WTC11 (cell line): Measurements from ENCODE around the gene STARD13.

Source experiments
- ELF4 ChIP-seq: sonication (generic); formaldehyde crosslinking; IDR thresholded peaks from 2 replicates; pipeline ENCODE4 v1.8.1; 2022; ENCODE audit warnings: low read depth, mild to moderate bottlenecking, moderate library complexity, missing genetic modification reagents
- ETV6 ChIP-seq: sonication (generic); formaldehyde crosslinking; IDR thresholded peaks from 2 replicates; pipeline ENCODE4 v1.8.1; 2022; ENCODE audit warnings: mild to moderate bottlenecking, missing genetic modification reagents
- FOXP1 ChIP-seq: sonication (generic); formaldehyde crosslinking; IDR thresholded peaks from 2 replicates; pipeline ENCODE4 v1.8.0; 2022; ENCODE audit warnings: missing genetic modification reagents, mild to moderate bottlenecking, moderate library complexity, borderline replicate concordance
- JUN ChIP-seq: sonication (generic); formaldehyde crosslinking; IDR thresholded peaks from 2 replicates; pipeline ENCODE4 v1.8.0; 2023; ENCODE audit warnings: mild to moderate bottlenecking, missing genetic modification reagents
- RELA ChIP-seq: sonication (generic); formaldehyde crosslinking; IDR thresholded peaks from 2 replicates; pipeline ENCODE4 v1.8.1; 2022; ENCODE audit warnings: missing genetic modification reagents, mild to moderate bottlenecking, borderline replicate concordance
- SP1 ChIP-seq: sonication (generic); formaldehyde crosslinking; conservative IDR thresholded peaks from 2 replicates; pipeline ENCODE4 v1.8.1; 2022; ENCODE audit warnings: missing genetic modification reagents
- TF ChIP-seq, protein P1 (sequence below): fragments of 200-600 bp; IDR thresholded peaks from 2 replicates; pipeline ENCODE4 v1.8.0; 2022; ENCODE audit warnings: antibody characterized with exemption
- TF ChIP-seq, protein P2 (sequence below): sonication (generic); formaldehyde crosslinking; IDR thresholded peaks from 2 replicates; pipeline ENCODE4 v1.8.1; 2023; ENCODE audit warnings: mild to moderate bottlenecking, missing genetic modification reagents, moderate library complexity
- TF ChIP-seq, protein P3 (sequence below): sonication (generic); formaldehyde crosslinking; IDR thresholded peaks from 2 replicates; pipeline ENCODE4 v1.8.0; 2023; ENCODE audit warnings: missing genetic modification reagents
- TF ChIP-seq, protein P4 (sequence below): sonication (generic); formaldehyde crosslinking; IDR thresholded peaks from 2 replicates; pipeline ENCODE4 v1.8.0; 2023; ENCODE audit warnings: mild to moderate bottlenecking, missing genetic modification reagents
- TF ChIP-seq, protein P5 (sequence below): fragments of 250-450 bp; sonication (Bioruptor Pico); IDR thresholded peaks from 2 replicates; pipeline ENCODE4 v1.8.0; 2021; ENCODE audit warnings: mild to moderate bottlenecking

DNA sequence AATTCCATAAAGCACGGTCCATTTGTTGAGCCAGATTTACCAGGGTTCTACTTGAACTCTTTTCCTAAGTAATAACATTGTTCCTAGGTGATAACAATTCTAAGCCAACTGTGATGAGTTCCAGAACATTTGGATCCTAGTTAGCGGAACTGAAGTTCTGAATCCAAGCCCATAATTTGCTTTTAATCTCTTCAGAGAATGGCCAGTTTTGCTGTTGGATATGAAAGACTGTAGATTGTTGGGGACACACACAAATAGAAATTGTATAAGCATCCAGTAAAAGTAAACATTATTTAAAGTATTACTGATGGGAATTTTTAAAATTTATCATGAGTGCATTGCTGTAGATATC is 27.3 kb upstream of the STARD13 start:
- TF ChIP-seq, protein P1, sequence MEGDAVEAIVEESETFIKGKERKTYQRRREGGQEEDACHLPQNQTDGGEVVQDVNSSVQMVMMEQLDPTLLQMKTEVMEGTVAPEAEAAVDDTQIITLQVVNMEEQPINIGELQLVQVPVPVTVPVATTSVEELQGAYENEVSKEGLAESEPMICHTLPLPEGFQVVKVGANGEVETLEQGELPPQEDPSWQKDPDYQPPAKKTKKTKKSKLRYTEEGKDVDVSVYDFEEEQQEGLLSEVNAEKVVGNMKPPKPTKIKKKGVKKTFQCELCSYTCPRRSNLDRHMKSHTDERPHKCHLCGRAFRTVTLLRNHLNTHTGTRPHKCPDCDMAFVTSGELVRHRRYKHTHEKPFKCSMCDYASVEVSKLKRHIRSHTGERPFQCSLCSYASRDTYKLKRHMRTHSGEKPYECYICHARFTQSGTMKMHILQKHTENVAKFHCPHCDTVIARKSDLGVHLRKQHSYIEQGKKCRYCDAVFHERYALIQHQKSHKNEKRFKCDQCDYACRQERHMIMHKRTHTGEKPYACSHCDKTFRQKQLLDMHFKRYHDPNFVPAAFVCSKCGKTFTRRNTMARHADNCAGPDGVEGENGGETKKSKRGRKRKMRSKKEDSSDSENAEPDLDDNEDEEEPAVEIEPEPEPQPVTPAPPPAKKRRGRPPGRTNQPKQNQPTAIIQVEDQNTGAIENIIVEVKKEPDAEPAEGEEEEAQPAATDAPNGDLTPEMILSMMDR: no peak
- TF ChIP-seq, protein P2, sequence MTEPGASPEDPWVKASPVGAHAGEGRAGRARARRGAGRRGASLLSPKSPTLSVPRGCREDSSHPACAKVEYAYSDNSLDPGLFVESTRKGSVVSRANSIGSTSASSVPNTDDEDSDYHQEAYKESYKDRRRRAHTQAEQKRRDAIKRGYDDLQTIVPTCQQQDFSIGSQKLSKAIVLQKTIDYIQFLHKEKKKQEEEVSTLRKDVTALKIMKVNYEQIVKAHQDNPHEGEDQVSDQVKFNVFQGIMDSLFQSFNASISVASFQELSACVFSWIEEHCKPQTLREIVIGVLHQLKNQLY (CRISPR knock-in tag): no peak
- TF ChIP-seq, protein P3, sequence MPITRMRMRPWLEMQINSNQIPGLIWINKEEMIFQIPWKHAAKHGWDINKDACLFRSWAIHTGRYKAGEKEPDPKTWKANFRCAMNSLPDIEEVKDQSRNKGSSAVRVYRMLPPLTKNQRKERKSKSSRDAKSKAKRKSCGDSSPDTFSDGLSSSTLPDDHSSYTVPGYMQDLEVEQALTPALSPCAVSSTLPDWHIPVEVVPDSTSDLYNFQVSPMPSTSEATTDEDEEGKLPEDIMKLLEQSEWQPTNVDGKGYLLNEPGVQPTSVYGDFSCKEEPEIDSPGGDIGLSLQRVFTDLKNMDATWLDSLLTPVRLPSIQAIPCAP: no peak
- no peak for TF ChIP-seq JUN (CRISPR knock-in tag)
- TF ChIP-seq, protein P4, sequence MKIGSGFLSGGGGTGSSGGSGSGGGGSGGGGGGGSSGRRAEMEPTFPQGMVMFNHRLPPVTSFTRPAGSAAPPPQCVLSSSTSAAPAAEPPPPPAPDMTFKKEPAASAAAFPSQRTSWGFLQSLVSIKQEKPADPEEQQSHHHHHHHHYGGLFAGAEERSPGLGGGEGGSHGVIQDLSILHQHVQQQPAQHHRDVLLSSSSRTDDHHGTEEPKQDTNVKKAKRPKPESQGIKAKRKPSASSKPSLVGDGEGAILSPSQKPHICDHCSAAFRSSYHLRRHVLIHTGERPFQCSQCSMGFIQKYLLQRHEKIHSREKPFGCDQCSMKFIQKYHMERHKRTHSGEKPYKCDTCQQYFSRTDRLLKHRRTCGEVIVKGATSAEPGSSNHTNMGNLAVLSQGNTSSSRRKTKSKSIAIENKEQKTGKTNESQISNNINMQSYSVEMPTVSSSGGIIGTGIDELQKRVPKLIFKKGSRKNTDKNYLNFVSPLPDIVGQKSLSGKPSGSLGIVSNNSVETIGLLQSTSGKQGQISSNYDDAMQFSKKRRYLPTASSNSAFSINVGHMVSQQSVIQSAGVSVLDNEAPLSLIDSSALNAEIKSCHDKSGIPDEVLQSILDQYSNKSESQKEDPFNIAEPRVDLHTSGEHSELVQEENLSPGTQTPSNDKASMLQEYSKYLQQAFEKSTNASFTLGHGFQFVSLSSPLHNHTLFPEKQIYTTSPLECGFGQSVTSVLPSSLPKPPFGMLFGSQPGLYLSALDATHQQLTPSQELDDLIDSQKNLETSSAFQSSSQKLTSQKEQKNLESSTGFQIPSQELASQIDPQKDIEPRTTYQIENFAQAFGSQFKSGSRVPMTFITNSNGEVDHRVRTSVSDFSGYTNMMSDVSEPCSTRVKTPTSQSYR (CRISPR knock-in tag): no peak
- no peak for TF ChIP-seq ELF4 (CRISPR knock-in tag)
- TF ChIP-seq FOXP1 (CRISPR knock-in tag): no peak
- TF ChIP-seq, protein P5, sequence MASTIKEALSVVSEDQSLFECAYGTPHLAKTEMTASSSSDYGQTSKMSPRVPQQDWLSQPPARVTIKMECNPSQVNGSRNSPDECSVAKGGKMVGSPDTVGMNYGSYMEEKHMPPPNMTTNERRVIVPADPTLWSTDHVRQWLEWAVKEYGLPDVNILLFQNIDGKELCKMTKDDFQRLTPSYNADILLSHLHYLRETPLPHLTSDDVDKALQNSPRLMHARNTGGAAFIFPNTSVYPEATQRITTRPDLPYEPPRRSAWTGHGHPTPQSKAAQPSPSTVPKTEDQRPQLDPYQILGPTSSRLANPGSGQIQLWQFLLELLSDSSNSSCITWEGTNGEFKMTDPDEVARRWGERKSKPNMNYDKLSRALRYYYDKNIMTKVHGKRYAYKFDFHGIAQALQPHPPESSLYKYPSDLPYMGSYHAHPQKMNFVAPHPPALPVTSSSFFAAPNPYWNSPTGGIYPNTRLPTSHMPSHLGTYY (CRISPR knock-in tag): no peak
- no peak for TF ChIP-seq ETV6 (CRISPR knock-in tag)
- TF ChIP-seq SP1 (CRISPR knock-in tag): no peak
- TF ChIP-seq RELA (CRISPR knock-in tag): no peak
